ENCODE data around the gene CLIC1.

The CLIC1 gene

DNA sequence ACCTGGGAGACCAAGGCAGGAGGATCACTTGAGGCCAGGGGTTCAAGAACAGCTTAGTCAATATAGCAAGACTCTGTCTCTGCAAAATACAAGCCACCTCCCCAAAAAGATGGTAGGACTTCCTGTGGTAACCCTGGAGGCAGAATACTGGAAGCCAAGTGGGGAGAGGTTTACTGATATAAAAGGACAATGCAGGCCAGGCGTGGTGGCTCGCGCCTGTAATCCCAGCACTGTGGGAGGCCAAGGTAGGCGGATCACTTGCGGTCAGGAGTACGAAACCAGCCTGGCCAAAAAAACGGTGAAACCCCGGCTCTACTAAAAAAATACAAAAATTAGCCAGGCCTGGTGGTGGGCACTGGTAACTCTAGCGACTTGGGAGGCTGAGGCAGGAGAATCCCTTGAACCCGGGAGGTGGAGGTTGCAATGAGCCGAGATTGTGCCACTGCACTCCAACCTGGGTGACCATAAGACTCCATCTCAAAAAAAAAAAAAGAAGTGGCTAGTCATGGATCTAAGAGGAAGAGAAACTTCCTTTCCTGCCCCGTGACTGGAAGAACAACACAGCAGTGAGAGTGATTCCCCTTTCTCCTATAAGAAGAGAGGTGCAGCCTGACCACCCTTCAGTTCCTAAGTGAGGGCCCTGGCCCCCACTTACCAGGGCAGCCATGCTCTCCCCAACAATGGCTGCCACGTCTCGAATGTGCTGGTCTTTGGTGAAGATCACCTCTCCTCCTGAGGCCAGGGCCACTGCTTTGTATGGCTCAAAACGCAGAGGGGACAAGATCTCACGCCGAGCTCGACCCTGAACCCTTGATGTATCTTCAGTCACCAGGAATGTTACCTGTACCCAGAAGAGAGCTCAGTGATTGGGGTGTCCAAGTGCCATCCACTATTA, 32.3 kb upstream of the CLIC1 start:
- DNase-seq = no peak

DNA sequence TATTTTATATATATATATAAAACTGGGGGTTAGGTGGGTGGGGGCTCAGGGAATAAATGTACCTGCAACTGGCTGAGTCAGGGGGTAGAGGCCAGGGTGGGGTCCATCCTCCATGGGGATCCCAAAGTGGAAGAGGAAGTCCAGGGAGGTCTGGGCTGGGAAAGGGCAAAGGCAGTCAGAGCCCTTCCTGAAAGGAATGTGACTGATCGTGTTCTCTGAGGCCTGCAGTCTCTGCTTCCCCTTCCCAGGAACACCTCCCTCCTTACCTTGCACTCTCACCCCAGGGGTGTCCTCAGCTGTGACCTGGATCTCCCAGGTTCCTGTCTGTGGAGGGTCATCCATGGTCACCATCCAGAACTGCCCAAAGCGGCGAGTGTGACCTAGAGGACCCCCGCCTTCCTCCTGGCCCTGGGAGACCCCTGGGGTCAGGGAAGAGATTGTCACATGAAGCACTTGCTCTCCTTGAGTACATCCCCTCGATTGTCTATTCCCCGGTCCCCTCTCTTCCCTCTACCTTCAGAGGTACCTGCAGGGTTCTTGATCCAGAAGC, 30.8 kb upstream of the CLIC1 start:
- DNase-seq = no peak

DNA sequence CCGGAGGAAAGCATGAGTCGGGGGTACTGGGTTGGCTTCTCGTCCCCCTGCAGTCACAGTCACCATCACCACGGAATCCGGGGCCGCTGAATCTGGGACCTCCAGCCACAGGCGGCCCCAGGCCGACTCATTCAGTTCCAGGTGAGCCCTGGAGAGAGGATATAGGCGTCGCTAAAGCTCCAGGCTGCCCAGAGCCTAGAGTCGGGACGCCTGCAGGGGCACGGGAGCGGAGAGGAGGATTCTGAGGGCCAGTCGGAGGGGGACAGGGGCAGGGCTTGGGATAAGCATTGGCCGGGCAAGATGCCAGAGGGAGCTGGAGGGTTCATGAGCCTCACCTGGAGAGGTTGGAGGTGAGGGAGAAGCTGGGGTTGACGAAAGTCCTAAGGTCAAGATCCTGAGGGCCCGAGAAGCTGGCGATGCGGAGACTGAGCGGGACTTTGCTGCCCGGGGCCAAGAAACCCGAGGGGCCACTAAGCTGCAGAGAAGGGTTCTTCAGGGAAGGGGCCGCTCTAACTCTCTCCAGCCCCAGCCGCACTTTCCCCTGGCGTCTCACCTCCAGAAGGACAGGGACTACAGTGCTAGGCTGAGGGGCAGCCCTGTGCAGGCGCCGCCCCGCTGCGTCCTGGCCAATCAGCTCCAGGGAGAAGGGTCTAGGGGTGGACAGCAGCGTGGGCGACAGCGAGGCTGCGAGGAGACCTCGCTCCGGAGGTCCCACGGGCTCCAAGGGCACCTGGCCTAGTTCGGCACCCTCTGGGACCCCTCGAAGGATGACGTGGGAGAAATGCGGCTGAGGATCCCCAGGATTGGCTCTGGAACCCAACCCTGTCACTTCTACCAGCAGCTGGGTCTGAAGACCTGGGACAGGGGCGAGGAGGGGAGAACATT, 29.8 kb upstream of the CLIC1 start:
- DNase-seq = no peak

DNA sequence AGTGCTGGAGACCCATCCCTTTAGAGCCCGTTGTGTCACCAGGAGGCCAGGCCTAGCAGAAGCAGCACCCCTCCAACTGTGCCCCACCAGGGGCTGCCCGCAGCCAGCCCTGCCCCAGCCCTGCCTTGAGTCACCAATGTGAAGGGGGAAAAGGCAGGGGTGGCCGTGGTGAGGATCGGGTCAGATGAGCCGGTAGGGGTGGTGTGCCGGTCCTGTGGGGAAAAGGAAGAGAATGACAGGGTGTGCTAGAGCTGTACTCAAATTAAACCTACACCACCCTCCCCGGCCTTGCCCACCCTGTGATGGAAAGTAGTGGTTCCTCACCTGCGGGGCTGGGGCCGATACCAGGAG, 29.2 kb upstream of the CLIC1 start:
- DNase-seq = no peak

DNA sequence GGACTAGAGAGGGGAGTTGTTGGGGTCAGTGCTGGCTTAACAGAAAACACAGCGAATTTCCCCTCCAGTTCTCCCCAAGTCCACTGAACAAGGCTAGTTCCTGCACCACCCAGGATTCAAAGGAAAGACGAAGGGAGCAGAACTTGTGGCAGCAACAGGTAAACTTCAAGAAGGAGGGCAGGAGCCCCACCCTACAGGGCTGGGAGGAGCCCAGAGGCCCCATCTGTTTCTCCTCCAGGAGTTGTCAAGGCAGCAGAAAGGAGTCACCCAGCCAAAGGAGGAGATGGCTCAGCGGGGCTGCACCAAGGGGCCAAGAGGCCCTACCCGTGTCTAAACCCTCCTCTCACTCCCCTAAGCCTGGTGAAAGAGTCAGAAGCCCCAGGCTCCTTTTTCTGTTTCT, 27.9 kb upstream of the CLIC1 start:
- no peak for DNase-seq

DNA sequence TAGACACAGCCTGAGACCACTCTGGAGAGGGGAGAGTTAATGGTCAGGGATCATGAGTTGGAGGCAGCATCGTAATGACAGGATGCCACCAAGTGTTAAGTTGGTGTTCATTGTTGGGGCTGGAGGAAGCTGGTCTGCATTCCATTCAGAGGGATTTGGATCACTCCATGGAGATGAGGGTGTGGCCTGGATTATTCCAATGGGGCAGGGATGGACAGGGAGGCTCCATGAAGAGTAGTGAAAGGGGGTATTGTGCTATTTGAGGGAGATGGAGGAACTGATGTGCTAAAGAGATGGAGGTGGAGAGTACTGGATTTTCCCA, 27.2 kb upstream of the CLIC1 start:
- DNase-seq = no peak

DNA sequence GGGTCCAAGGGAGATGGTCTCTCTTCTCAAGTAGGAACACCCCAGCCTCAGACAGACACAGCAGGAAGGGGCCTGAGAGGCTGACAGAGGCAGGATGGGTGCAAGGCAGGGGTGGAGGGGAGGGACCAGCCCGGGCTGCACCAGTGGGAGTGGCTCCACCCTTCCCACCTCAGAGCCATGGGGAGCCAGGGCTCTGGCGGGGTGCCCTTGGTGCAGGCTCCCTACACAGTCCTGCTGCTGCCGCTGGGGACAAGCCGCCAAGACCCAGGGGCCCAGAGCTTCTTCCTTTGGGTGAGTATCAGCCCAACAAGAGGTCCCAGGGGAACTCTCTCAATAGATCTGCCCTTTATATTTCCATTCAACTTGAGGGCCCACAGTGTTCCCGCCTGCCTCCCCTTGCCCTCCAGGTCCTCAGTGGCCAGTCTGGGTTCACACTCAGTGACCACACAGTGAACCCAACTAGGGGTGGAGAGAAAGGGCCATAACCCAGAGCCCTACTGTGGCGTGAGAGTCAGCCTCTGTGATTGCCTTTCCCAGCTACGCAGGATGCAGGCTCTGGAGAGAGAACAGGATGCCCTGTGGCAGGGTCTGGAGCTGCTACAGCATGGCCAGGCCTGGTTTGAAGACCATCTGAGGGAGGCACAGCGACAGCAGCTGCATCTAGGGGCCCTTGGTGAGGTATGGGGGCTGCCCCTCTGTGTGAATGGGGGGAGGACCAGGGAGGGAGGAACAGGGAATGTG, 26.7 kb upstream of the CLIC1 start:
- DNase-seq = no peak

DNA sequence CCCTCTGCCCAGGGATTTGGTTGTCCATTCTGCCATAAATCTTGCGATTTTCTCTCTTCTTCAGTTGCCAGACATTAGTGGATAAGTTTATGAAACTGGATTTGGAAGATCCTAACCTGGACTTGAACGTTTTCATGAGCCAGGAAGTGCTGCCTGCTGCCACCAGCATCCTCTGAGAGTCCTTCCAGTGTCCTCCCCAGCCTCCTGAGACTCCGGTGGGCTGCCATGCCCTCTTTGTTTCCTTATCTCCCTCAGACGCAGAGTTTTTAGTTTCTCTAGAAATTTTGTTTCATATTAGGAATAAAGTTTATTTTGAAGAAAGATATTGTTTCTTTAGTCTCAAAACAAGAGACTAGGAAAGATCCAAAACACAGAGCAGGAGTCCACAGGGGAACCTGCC, 26.0 kb upstream of the CLIC1 start, which contains the start of gene SAPCD1:
TSS of gene SAPCD1 (plus strand) at position 301 of the 400 bp plus-strand sequence. CDS start 399 bp downstream, outside the sequence.
- no peak for DNase-seq

DNA sequence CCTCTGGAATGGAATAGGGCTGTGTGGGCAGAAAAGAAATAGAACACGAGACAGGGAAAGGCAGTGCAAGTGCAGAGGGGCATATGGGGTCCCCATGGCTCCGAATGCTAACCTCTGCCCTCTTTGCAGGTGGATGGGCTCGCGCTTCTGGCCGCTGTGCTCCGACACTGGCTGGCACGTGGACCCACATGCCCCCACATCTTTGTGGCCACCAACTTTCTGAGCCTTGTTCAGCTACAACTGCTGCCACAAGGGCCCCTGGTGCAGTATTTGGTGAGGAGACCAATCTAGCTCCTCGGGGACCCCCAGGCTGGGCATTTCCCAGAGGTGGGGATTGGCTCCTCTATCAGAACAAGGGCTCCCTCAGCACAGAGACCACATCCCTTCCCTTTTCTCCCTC, 25.0 kb upstream of the CLIC1 start:
- DNase-seq = no peak

DNA sequence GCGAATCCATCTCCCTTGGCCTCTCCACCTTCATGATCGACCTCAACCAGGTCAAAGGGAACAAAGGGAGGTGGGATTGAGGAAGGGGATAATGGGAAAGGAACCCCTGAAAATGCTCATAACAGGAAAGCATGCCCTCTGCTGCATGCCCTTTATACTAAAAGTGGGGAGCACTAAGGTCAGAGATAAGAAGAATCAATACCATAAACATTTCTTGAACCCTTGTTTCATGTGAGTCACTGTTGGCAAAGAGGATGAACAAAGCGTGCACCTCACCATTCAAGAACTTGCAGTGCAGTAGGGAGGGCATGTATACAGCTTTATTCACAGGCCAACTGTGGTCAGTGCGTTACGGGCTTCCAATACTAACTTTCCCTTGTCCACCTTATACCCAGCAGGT, 24.5 kb upstream of the CLIC1 start:
- no peak for DNase-seq

DNA sequence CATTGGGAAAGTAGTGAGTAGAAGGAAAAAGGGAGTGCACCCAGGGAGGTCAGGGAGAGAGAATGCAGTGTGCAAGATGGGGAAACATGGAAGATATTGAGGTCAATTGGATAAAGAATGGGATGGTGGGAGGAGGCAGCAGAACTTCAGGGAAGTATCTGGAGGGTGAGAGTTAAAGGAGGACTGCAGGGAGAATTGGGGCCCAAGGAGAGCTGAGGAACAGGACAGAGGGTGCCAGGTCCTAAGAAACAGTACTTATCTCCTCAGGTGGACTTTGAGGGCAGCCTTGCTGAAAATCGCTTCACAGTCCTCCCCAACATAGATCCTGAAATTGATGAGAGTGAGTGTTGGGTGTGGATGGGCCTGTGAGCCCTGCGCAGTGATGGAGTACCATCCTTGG, 22.0 kb upstream of the CLIC1 start:
- no peak for DNase-seq

DNA sequence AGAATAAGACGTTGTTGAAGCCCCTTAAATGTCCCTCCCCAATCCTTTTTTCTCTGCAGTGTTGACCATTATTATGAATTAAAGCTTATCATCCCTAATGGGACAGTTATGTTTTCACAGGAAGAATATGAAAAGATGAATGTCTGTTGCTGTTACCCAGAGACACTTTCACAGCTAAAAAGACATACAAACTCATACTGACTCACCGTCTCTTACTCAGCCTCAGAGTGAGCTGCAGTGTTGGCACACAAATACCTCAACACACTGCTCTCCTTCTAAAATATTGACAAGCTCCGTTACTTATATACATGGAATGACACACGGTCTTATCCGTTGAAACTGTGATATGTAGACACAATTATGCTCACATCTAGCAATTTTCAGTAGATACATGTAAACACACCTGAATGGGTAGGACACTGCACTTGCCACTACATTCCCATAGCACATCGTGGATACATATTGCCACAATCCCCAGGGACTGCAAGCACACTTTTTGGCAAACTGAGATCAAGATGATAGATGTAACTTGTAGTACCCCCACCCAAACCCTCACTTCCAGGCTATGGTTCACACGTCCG, 16.5 kb upstream of the CLIC1 start:
- DNase-seq = no peak

DNA sequence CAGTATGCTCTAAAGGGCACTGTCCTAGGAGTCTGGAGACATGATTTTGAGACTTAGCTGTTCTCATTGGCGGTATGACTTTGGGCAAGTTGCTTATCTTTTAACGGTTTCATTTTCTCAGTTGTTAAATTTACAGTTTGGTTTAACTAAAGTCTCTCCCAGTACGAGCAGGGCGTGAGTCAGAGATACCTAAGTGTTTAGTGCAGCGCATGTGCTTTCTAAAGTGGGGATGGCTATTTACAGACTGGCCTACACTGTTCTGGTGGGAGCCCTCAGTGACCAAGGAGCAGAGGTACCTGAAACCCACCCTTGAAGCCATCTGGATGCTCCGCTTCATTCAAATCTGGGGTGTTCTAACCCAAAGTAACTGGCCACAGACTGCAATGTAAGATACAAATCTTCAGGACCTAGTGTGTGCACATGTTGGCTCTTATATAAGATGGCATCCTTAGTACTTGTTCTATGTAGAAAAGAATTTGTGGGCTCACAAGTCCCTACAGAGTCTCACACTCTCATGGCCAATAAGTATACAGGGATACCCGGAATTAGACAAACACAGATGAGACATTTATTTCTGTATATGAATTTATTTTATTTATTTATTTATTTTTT, 14.2 kb upstream of the CLIC1 start:
- DNase-seq = no peak

DNA sequence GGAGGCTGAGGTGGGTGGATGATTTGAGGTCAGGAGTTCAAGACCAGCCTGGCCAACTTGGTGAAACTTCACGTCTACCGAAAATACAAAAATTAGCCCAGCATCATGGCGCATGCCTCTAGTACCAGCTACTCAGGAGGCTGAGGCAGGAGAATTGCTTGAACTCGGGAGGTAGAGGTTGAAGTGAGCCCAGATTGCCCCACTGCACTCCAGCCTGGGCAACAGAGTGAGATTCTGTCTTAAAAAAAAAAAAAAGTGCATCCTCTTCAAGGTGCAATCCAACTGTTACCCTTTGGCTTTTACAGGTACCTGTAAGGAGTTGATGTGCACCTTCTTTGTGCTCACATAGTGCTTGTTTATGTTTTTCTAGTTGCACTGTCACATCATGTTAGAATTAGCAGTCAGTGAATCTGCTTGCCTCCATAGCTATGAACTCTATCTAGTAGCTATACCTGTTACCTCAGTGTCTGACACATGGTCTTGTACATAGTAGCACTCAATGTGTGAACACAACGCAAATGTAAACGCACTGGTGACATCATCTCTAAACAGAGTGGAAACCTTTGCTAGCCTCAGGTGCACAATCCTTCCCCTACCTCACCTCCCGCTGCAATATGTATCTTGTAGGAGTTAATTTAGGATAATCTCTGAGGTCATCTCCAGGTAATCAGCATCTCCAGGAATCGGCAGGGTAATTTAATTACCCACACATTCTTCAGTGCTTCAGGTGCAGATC, 13.1 kb upstream of the CLIC1 start:
- DNase-seq = no peak

DNA sequence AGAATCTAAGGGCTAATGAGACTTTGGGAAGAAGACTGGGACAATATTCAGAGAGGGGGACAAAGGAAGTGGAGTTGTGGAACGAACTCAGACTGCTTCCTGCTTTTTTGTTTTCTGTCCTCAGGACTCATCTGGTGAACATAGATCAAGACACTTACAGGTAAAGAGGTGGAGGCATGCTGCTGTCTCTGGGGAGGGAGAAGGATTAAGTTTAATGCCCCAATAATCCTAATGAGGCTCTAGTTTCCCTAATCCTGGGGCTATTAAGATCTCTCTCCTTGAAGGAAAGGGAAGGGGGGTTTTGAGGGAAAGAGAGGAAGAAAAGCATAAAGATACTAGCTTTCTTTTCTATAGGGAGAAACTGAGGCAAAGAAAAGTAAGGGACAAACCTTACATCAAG, 8.1 kb upstream of the CLIC1 start:
- DNase-seq = no peak

DNA sequence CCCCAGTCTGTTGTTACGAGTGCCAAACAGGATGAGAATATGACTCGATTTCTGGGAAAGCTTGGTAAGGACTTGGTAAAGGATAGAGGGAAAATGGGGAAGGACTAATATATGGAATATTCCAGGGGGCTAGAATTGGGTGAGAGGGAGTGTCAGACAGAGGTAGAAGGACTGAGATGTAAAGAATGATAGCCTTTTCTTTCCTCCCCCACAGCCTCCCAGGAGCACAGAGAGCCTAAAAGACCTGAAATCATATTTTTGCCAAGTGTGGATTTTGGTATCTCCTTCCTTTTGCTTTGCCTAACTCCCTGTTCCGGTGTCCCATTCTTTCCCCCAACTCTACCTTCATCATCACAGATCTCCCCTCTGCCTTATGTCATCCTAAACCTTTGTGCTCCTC, 6.6 kb upstream of the CLIC1 start:
- no peak for DNase-seq

DNA sequence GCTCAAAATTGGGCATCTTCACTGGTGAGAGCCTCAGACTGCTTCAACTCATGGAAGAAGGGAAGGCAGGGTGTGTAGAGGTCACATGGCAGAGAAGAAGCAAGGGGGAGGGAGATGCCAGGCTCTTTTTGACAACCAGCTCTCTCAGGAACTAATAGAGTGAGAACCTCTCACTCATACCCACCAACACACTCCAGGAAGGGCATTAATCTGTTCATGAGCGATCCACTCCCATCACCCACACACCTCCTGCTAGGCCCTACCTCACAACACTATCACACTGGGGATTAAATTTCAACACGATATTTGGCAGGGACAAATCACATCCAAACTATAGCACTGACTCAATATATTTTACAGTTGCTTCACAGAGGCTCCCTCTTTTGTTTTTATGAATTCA, 5.5 kb upstream of the CLIC1 start:
- no peak for DNase-seq

DNA sequence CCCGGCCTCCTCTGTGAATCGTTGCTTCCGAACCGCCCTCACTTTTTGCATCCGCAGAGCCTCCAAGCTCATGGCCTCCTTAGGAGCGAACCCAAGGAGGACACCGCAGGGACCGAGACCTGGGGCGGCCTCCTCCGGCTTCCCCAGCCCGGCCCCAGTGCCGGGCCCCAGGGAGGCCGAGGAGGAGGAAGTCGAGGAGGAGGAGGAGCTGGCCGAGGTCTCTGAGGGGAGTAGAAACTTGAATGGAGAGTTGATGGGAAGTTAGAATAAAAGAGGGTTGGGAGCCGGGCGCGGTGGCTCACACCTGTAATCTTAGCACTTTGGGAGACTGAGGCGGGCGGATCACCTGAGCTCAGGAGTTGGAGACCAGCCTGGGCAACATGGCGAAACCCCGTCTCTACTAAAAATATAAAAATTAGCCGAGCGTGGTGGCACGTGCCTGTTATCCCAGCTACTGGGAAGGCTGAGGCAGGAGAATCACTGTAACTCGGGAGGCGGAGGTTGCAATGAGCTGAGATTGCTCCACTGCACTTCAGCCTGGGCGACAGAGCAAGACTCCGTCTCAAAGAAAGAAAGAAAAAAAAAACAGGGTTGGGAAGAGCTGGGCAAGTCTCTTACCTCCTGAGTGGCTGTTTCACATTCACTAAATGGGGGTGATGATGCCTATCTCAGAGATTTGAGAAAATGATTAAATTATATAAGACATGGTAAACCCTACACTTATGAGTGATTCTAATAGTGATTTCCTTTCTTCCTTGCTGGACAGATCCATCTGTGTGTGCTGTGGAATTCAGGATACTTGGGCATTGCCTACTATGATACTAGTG, 4.3 kb upstream of the CLIC1 start:
- DNase-seq = no peak

DNA sequence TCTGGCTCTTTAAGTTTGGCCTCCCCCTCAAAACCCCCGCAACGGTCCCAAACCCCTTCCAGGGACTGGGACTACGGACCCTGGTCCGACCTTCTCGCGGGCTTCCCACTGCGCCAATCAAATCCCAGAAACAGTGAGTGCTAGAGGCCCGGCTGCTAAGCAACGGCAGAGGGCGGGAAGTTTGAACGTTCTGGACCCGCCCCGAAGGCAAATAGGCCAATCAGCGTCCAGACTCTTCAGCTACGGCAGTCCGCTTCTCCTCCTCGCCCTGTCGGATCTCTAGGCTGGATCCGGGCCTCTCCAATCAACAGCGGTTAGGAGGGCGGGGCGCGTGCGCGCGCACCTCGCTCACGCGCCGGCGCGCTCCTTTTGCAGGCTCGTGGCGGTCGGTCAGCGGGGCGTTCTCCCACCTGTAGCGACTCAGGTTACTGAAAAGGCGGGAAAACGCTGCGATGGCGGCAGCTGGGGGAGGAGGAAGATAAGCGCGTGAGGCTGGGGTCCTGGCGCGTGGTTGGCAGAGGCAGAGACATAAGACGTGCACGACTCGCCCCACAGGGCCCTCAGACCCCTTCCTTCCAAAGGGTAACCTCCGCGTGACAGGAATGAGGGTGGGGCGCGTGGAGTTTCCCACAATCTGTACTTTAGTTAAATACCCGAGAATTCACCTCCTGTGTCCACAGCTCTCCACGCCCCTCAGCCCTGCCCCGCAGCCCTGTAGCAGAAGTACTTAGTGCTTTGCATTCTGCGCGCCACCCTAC, 3.5 kb upstream of the CLIC1 start, which contains the start of gene MSH5:
TSS of gene MSH5 (plus strand) at position 367 of the 758 bp plus-strand sequence. CDS start 462 bp downstream, outside the sequence.
- peak; percentile 93 for DNase-seq

Measured in activated CD4-positive, alpha-beta T cell treated with anti-CD3 and anti-CD28 coated beads for 4 hours (primary cell).